Measurements from ENCODE around the gene SGF29.
"Not testable (repeated sequence)": the region's sequence is repeated elsewhere in the genome, so short reads cannot be mapped to it uniquely, and the experiment has no call there.

The SGF29 gene

GRCh38 chr16:28532940-28533647, 20.6 kb upstream of the SGF29 start:
- no peak for DNase-seq (ENCODE audit: low read depth)

- no peak for DNase-seq (ENCODE audit: low read depth)
Measured at GRCh38 chr16:28534542-28535373, 19.0 kb upstream of the SGF29 start.

DNA sequence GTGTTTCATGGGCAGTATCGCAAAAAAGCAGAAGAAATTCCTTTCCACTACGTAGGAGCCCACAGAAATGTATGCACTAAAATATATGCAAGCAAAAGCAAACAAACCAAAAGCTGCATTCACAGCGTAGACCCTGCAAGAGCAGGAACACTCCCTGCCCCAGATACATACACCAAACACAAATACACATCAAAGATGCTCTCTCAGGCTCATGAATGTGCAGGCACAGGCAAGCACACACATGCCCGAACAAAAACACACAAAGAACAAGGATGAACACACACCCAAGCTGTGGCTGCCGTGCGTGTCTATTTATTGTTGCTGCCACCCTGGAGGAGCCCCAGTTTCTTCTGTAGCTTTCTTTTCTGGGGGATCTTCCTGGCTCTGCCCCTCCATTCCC, 16.6 kb upstream of the SGF29 start:
- DNase-seq (ENCODE audit: low read depth) = no peak

GRCh38 chr16:28537964-28538732, 15.6 kb upstream of the SGF29 start:
- DNase-seq (ENCODE audit: low read depth) = no peak

GRCh38 chr16:28538733-28539596, 14.8 kb upstream of the SGF29 start, which contains the start of gene NUPR1:
Gene NUPR1, minus strand, starts transcription at chr16:28538974. Its CDS starts 67 bp downstream, at chr16:28538907.
- DNase-seq (ENCODE audit: low read depth) = no peak

DNA sequence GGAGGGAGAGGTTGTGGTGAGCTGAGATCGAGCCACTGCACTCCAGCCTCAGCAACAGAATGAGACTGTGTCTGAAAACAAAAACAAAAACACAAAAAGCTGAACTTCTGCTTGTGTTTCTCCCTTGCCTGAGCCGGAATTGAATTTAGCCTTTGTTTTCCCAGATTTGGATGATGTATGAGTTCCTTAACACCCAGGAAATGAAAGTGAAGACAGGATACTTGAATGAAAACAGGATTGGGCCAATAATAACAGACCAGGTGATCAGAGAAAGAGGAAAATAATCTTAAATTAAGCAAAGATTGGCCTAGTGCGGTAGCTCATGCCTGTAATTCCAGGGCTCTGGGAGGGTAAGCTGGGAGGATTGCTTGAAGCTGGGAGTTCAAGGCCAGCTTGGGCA, 13.4 kb upstream of the SGF29 start:
- DNase-seq (ENCODE audit: low read depth) = no peak

DNA sequence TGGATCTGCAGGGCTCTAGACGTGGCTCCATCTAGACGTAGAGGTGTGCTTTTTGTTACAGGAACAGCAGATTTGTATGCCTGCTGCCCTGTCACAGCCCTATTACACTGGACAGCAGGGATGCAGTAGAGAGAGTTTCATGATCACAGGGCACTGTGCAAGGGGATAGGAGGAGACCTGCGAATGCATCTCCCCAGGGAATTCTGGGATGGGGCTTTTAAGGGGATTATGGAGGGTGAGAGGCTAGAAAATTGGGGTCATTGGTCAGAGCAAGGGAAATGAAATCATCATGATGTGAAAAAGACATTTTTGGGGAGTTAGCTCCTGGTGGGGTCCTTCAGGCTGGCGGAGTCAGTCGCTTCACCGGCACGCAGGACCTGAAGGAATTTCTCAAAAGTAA, 11.1 kb upstream of the SGF29 start:
- no peak for DNase-seq (ENCODE audit: low read depth)

GRCh38 chr16:28543072-28543471, 10.6 kb upstream of the SGF29 start:
- no peak for DNase-seq (ENCODE audit: low read depth)

DNA sequence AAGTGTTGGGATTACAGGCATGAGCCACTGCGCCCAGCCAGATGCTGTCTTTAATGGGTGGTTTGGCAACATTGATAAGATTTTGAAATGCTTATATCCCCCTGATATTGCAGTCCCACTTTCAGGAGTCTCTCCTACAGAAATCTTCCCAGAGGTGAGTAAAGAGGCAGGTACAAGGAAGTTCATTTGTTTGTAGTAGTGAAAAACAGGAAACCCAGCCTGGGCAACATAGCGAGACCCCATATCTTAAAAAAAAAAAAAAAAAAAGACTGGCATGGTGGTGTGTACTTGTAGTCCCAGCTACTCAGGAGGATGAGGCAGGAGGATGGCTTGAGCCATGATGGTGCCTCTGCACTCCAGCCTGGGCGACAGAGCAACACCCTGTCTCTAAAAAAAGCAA, 8.7 kb upstream of the SGF29 start:
- DNase-seq (ENCODE audit: low read depth) = no peak

- not testable (repeated sequence) for DNase-seq (ENCODE audit: low read depth)
Measured at GRCh38 chr16:28545964-28546363, 7.8 kb upstream of the SGF29 start.

DNA sequence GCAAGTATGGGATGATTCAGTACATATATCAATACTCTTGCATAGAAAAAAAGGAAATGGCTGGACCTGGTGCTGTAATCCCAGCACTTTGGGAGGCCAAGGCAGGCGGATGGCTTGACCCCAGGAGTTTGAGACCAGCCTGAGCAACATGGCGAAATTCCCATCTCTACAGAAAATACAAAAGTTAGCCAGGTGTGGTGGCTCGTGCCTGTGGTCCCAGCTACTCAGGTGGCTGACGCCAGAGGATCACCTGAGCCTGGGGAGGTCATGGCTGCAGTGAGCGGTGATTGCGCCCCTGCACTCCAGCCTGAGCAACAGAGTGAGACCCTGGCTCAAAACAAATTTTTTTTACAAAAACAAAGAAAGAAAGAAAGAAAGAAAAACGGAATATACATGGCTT, 7.1 kb upstream of the SGF29 start:
- DNase-seq (ENCODE audit: low read depth) = no peak

- DNase-seq (ENCODE audit: low read depth) = no peak
Measured at GRCh38 chr16:28548306-28548802, 5.4 kb upstream of the SGF29 start.

DNA sequence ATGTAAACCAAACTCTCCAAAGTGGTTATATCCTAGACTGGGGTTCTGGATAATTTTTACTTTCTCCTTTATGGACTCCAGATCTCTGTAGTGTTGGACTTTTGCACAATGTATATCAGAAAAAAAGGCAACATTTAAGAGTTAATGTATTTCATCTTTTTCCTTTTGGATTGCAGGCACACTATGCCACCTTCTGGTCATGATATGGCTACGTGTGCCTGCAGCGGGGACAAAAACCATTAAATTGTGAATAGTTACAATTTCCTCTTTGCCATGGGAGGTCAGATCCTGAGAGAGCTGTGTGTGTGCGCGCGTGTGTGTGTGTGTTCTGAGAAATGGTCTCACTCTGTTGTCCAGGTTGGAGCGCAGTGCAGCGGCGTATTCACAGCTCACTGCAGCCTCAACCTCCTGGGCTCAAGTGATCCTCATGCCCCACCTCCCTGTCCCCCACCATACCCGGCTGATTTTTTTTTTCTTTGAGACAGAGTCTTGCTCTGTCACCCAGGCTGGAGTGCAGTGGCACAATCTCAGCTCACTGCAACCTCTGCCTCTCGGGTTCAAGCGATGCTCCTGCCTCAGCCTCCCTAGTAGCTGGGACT, 4.3 kb upstream of the SGF29 start:
- no peak for DNase-seq (ENCODE audit: low read depth)

DNA sequence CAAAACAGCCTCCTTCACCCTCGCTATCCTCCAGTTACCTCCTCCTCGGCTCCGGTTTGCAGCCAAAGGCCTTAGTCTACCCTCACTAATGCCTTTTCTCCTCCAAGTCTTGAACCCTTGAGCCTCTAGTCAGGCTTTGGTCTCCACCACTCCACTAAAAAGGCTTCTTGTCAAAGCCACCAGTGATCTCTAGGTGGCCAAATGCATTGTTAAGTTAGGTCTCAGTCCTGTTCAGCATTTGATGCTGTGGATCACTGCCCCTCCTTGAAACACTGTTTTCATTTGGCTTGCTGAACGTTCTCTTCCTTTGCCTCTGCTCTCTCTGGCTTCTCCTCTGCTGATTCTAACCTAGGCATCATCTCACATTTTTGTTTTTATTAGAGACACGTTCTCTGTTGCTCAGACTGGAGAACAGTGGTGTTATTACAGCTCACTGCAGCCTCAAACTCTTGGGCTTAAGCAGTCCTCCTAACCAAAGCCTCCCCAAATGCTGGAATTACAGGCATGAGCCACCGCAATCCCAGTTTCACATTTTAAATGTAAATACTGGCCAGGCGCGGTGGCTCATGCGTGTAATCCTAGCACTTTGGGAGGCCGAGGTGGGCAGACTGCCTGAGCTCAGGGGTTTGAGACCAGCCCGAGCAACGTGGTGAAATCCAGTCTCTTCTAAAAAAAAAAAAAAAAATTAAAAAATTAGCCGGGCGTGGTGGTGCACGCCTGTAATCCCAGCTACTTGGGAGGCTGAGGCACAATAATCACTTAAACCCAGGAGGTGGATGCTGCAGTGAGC, 1.1 kb downstream of the SGF29 start:
- no peak for DNase-seq (ENCODE audit: low read depth)

GRCh38 chr16:28555561-28555960, 1.8 kb downstream of the SGF29 start:
- DNase-seq (ENCODE audit: low read depth) = no peak

DNA sequence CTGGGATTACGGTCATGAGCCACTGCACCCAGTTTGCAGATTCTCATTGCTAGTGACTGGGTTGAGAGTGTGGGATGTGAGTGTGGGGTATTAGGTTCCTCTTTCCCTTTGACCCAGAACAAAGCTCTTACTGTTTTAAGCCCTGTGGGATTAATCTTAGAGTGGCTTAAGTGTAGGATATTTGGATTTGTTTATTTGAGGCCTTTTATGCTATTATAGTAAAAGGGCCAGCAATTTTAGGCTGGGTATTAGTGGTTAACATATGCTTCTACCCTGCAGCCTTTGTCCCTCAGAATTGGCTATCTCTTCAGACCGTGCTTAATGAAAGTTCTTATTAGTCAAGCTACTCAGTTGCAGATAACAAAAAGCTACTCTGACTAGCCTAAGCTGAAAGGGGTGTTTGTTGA, 3.2 kb downstream of the SGF29 start:
- DNase-seq (ENCODE audit: low read depth) = no peak

DNA sequence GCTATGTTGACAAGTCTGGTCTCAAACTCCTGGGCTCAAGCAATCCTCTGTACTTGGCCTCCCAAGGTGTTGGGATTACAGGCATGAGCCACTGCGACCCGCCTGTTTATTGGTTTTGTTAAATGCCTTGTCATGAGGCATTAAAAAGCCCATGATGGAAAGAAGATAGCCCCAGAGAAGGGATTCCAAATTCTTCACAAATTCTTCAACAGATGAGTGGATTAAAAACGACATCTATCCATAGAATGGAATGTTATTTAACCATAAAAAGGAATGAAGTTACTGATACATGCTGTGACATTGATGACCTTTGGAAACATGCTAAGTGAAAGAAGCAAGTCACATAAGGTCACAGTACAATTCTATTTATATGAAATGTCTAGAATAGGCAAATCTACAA, 4.7 kb downstream of the SGF29 start:
- DNase-seq (ENCODE audit: low read depth) = no peak

DNA sequence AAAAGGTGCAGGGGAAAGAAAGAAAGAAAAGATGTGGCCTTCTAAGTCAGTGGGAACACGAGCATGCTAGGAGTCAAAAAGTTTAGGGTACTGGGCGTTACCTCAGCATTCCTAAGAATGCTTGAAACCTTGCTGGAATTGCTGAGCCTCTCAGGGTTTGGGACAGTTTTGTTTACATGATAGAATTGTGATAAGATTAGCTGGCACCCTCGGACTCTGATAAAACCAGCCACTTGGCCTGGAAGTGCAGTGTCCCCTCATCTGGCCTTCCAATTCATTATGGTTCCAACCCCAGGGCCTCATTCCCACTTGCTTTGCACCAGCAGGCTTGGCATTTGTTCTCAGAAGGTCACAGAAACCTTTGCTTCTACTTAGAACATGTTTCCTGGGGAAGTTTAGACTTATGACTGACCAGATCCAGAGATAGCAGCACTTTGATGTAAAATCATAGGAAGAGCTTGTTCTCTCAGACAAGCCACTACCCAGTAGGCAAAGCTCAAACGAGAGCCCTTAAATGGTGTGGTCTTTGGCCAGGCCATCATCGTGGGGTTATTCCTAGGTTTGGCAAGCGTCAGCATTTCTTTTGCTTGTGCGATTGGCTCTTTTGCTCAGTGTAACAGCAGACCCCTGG, 8.0 kb downstream of the SGF29 start:
- DNase-seq (ENCODE audit: low read depth) = no peak

DNA sequence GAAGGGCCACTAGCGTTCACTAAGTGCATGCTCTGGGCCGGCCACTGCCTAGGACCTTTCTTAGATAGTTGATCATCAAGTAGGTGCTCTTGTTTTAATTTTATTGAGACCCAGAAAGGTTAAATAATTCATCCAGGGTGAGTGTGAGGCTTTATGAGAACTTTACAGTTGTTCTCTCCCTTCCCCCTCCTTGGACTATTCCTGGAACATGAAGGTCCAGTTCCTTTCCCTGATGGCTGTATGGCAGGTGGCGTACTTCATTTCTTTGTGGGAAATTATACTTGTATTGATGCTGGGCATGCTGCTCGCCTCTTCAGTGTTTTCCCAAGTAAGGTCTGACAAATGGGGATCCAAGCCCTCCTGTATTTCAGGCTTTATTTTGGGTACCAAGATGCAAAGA, 8.5 kb downstream of the SGF29 start:
- no peak for DNase-seq (ENCODE audit: low read depth)

GRCh38 chr16:28563218-28563617, 9.5 kb downstream of the SGF29 start:
- DNase-seq (ENCODE audit: low read depth) = no peak

All from T-helper 22 cell (primary cell).